Measurements from ENCODE around the gene THSD7B.

- TF ChIP-seq CTCF (conservative IDR thresholded peaks at IDR 0.05; ENCODE audit: low read length) (no peak), EZH2phosphoT487 (IDR thresholded peaks at IDR 0.05; ENCODE audit: borderline replicate concordance) (no peak)
Observed at GRCh38 chr2:137367361-137367760, 602.0 kb downstream of the THSD7B start.

Data from Loucy (cell line).